Osteocyte (in vitro differentiated cells): ENCODE measurements around the gene CHRNE. TPM values are rescaled to one million over a fixed set of nuclear protein-coding genes. Genes with fewer than 3 reads are reported as not detected.

Source experiments
- DNase-seq: peaks from one replicate; pipeline ENCODE4 v3.0.0; 2021; ENCODE audit warnings: mixed read lengths; ENCODE audit not compliant: unreplicated experiment; ENCODE audit errors: extremely low spot score
- H3K27ac Mint-ChIP-seq: one replicate; pipeline ENCODE4 v1.8.0; 2021; ENCODE audit warnings: mild to moderate bottlenecking, mixed read lengths; ENCODE audit not compliant: unreplicated experiment
- H3K27me3 Mint-ChIP-seq: one replicate; pipeline ENCODE4 v1.8.0; 2021; ENCODE audit warnings: mixed read lengths; ENCODE audit not compliant: unreplicated experiment
- H3K36me3 Mint-ChIP-seq: one replicate; pipeline ENCODE4 v1.8.0; 2021; ENCODE audit warnings: mixed read lengths; ENCODE audit not compliant: unreplicated experiment
- H3K4me1 Mint-ChIP-seq: one replicate; pipeline ENCODE4 v1.8.0; 2021; ENCODE audit warnings: mixed read lengths; ENCODE audit not compliant: unreplicated experiment
- H3K4me3 Mint-ChIP-seq: one replicate; pipeline ENCODE4 v1.8.0; 2021; ENCODE audit warnings: mild to moderate bottlenecking, moderate library complexity, mixed read lengths; ENCODE audit not compliant: unreplicated experiment
- H3K9me3 Mint-ChIP-seq: one replicate; pipeline ENCODE4 v1.8.0; 2021; ENCODE audit warnings: mixed read lengths; ENCODE audit not compliant: unreplicated experiment
- total RNA-seq: library from RNA; stranded (reverse); gene quantifications from 2 replicates; pipeline ENCODE4 v1.2.1, GENCODE V29; 2021
- TF ChIP-seq, protein P1 (sequence below): fragments of 200-600 bp; sonication (generic); IDR thresholded peaks from 2 replicates; pipeline ENCODE4 v1.5.0; 2021; ENCODE audit warnings: antibody characterized with exemption, mild to moderate bottlenecking, moderate library complexity

CHRNE gene
- total RNA-seq, 1 donor from 2014 or later = 0.27 TPM

- peaks cover 12% of the 10 kb centered on the region for H3K36me3 Mint-ChIP-seq
- H3K9me3 Mint-ChIP-seq = no peaks in the 10 kb centered on the region
- H3K27me3 Mint-ChIP-seq = no peaks in the 10 kb centered on the region
- peaks cover 53% of the 10 kb centered on the region for H3K4me1 Mint-ChIP-seq
- peak overlapping the region; percentile 83 for H3K27ac Mint-ChIP-seq
- TF ChIP-seq, protein P1, sequence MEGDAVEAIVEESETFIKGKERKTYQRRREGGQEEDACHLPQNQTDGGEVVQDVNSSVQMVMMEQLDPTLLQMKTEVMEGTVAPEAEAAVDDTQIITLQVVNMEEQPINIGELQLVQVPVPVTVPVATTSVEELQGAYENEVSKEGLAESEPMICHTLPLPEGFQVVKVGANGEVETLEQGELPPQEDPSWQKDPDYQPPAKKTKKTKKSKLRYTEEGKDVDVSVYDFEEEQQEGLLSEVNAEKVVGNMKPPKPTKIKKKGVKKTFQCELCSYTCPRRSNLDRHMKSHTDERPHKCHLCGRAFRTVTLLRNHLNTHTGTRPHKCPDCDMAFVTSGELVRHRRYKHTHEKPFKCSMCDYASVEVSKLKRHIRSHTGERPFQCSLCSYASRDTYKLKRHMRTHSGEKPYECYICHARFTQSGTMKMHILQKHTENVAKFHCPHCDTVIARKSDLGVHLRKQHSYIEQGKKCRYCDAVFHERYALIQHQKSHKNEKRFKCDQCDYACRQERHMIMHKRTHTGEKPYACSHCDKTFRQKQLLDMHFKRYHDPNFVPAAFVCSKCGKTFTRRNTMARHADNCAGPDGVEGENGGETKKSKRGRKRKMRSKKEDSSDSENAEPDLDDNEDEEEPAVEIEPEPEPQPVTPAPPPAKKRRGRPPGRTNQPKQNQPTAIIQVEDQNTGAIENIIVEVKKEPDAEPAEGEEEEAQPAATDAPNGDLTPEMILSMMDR = no peak
- peak; percentile 86 for DNase-seq
- H3K4me3 Mint-ChIP-seq = peak overlapping the region; percentile 72
Measured at GRCh38 chr17:4949321-4950074, 46.6 kb upstream of the CHRNE start.

- Mint-ChIP-seq H3K36me3 (peaks cover 12% of the 10 kb centered on the region), H3K4me1 (peaks cover 55% of the 10 kb centered on the region), H3K4me3 (peak overlapping the region; percentile 92), H3K27ac (peak overlapping the region; percentile 96), H3K9me3 (no peaks in the 10 kb centered on the region), H3K27me3 (no peaks in the 10 kb centered on the region)
- TF ChIP-seq, protein P1 = no peak
- peak; percentile 95 for DNase-seq
Measured at GRCh38 chr17:4948931-4949320, 46.0 kb upstream of the CHRNE start.

GRCh38 chr17:4948166-4948930 is 45.5 kb upstream of the CHRNE start, which contains the start of gene PFN1:
PFN1 (minus strand) TSS chr17:4948530; CDS start chr17:4948394, 136 bp downstream.
- DNase-seq = peak; percentile 93
- TF ChIP-seq, protein P1 = no peak
- no peaks in the 10 kb centered on the region for H3K27me3 Mint-ChIP-seq
- peak within 1 kb of the TSS; percentile 92 for H3K4me3 Mint-ChIP-seq
- H3K9me3 Mint-ChIP-seq = no peaks in the 10 kb centered on the region
- peaks cover 12% of the 10 kb centered on the region for H3K36me3 Mint-ChIP-seq
- peaks cover 49% of the 10 kb centered on the region for H3K4me1 Mint-ChIP-seq
- H3K27ac Mint-ChIP-seq = peak within 1 kb of the TSS; percentile 96

GRCh38 chr17:4947411-4948165 is 44.7 kb upstream of the CHRNE start:
- Mint-ChIP-seq H3K36me3 (peaks cover 17% of the 10 kb centered on the region), H3K27me3 (no peaks in the 10 kb centered on the region), H3K4me3 (peak overlapping the region; percentile 92), H3K9me3 (no peaks in the 10 kb centered on the region), H3K27ac (peak overlapping the region; percentile 93), H3K4me1 (peaks cover 47% of the 10 kb centered on the region)
- DNase-seq = no peak
- TF ChIP-seq, protein P1 = no peak
